ENCODE data around the gene MGAT4B. TPM values are rescaled to one million over a fixed set of nuclear protein-coding genes. Genes with fewer than 3 reads are reported as not detected.
"Not testable (repeated sequence)": the region's sequence is repeated elsewhere in the genome, so short reads cannot be mapped to it uniquely, and the experiment has no call there.

Gene MGAT4B
- total RNA-seq, 4 donors from 2014 or later = 495 to 1,114 (median 787) TPM

DNA sequence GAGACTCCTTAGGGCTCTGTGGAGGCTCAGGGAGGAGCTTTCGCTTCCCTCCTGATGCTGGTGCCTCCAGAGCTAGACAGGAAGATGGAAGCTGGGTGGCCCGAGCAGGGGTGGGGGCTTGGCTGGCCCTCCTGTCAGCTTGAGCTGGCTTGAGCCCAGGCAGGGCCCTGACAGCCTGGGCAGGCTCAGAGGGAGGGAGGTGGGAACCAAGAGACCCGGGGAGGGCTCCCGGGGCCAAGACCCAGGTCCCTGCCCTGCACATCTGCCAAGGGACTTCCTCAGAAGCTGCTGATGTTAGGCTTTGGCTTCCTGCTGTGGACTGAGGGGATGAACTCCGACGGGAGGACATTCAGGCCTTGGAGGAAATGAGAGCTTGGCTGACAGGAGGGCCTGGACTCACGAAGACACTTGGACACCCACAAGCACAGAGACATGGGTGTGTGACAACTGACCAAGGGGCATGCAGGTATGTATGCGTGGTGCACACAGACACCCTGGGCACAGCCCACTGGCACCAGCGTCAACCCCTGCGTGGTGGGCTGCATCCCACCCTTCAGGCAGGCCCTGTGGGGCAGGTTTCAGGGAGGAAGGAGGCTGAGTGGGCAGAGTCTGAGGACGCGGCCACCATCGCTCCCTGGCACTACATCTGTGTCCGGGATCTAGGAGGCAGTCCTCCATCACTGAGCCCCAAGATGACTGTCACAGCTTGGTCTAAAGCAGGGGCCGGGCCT lies 14.6 kb downstream of the MGAT4B start:
- in situ Hi-C loops (cut with MboI; ENCODE audit: low pct_ligation_motif_present in 1 of 4, low pct_unique_long_range_greater_than_20kb in 1 of 4, low sequenced_read_pairs in 3 of 4) = no loop called here
- Histone ChIP-seq H3K27me3 (no peaks in the 10 kb centered on the region), H3K4me3 (no peak overlapping the region), H3K27ac (peak overlapping the region; percentile 47 to 59 (median 56)), H3K4me1 (peaks cover 19 to 42% (median 28%) of the 10 kb centered on the region in 4 donors), H3K36me3 (no peaks in the 10 kb centered on the region), H3K9me3 (no peaks in the 10 kb centered on the region)
- 67% methylated on average over 12 of the region's 15 CpGs; no CpG with 5 or more reads in 1 of the 2 donors for WGBS, 2 donors (ENCODE audit: low coverage in 1 of 2)
- TF ChIP-seq, protein P1, sequence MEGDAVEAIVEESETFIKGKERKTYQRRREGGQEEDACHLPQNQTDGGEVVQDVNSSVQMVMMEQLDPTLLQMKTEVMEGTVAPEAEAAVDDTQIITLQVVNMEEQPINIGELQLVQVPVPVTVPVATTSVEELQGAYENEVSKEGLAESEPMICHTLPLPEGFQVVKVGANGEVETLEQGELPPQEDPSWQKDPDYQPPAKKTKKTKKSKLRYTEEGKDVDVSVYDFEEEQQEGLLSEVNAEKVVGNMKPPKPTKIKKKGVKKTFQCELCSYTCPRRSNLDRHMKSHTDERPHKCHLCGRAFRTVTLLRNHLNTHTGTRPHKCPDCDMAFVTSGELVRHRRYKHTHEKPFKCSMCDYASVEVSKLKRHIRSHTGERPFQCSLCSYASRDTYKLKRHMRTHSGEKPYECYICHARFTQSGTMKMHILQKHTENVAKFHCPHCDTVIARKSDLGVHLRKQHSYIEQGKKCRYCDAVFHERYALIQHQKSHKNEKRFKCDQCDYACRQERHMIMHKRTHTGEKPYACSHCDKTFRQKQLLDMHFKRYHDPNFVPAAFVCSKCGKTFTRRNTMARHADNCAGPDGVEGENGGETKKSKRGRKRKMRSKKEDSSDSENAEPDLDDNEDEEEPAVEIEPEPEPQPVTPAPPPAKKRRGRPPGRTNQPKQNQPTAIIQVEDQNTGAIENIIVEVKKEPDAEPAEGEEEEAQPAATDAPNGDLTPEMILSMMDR (IDR thresholded peaks at IDR 0.05) = no peak
- TF ChIP-seq POLR2AphosphoS5 (IDR thresholded peaks at IDR 0.05) (no peak), EP300 (IDR thresholded peaks at IDR 0.05; ENCODE audit: low read depth) (no peak), POLR2A (IDR thresholded peaks at IDR 0.05) (no peak)
- DNase-seq = no peak
- intact Hi-C loops (cut with DNase I; ENCODE audit: low total_unique reads) = no loop called here

DNA sequence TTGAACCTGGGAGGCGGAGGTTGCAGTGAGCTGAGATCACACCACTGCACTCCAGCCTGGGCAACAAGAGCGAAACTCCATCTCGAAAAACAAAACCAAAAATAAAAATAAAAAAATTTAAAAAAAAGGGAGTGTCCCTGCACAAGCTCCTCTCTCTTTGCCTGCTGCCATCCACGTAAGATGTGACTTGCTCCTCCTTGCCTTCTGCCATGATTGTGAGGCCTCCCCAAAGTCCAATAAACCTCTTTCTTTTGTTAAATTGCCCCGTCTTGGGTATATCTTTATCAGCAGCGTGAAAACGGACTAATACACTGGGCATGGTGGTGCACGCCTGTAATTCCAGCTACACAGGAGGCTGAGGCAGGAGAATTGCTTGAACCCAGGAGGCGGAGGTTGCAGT lies 17.4 kb downstream of the MGAT4B start:
- H3K4me3 ChIP-seq; in situ Hi-C loops (cut with MboI; ENCODE audit: low pct_ligation_motif_present in 1 of 4, low pct_unique_long_range_greater_than_20kb in 1 of 4, low sequenced_read_pairs in 3 of 4); H3K27me3 ChIP-seq; H3K27ac ChIP-seq; intact Hi-C loops (cut with DNase I; ENCODE audit: low total_unique reads); DNase-seq; H3K36me3 ChIP-seq; H3K9me3 ChIP-seq: not testable (repeated sequence)
- peaks cover 5 to 20% (median 9%) of the 10 kb centered on the region in 4 donors for H3K4me1 ChIP-seq
- 89 to 94% methylated on average over 4 to 9 of the region's 9 CpGs for WGBS, 2 donors (ENCODE audit: low coverage in 1 of 2)

DNA sequence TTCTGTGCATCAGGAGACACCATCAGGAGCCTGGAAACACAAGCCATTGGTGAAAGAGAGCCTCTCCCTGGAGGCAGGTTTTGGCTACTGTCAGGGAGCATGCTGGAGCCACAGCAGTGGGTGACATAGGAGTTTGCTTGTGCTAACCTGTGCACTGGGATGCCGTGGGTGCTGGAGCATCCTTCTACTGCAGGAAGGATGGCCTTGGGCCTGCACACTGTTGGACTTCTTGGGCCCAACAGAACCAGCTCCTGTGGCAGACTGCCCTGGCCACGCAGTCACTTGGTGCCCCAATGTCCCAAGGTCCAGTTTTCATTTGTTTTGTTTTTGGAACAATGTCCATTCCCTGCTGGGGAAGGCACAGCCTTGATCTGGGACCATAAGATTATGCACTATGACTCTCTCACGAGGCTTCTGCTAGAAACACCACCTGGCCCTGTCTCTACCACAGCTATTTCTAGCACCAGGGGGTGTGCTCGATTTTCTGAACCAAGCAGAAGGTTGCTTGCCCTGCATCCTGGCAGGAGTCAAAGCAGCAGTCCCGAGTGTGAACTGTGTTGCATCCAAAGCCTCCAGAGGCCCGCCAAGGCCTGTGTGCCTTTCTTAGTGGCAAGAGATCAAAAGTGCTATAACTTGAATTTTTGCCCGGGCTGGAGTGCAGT lies 18.3 kb downstream of the MGAT4B start:
- Histone ChIP-seq H3K4me3 (no peak overlapping the region), H3K4me1 (peaks cover 0 to 10% (median 2%) of the 10 kb centered on the region in 4 donors), H3K36me3 (no peaks in the 10 kb centered on the region), H3K27me3 (no peaks in the 10 kb centered on the region), H3K9me3 (no peaks in the 10 kb centered on the region), H3K27ac (no peak overlapping the region)
- no peak for DNase-seq
- in situ Hi-C loops (cut with MboI; ENCODE audit: low pct_ligation_motif_present in 1 of 4, low pct_unique_long_range_greater_than_20kb in 1 of 4, low sequenced_read_pairs in 3 of 4) = no loop called here
- intact Hi-C loops (cut with DNase I; ENCODE audit: low total_unique reads) = no loop called here
- WGBS, 2 donors (ENCODE audit: low coverage in 1 of 2) = 84% methylated on average over 7 of the region's 7 CpGs; no CpG with 5 or more reads in 1 of the 2 donors
- no peak for TF ChIP-seq POLR2AphosphoS5 (IDR thresholded peaks at IDR 0.05)
- TF ChIP-seq POLR2A (IDR thresholded peaks at IDR 0.05) = no peak
- no peak for TF ChIP-seq EP300 (IDR thresholded peaks at IDR 0.05; ENCODE audit: low read depth)

DNA sequence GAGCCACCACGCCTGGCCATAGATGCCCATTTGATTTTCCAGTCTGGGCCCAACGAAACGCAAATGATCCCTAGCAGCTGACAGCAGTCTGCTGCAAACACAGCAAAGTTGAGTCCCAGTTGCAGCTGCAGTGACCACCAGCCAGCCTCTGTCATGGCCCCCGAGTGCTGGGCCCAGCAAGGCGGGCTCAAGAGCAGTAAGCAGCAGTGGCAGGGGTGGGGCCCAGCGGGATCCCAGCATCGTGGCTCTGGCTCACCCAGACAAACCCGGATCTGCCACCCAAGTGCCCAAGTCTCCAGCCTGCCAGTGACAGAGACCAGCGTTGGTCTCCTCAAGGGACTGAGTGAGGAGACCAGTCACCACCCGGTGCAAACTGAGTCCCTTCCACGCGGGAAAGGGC lies 19.8 kb downstream of the MGAT4B start:
- DNase-seq = no peak
- no peaks in the 10 kb centered on the region for H3K4me1 ChIP-seq
- no peaks in the 10 kb centered on the region for H3K36me3 ChIP-seq
- H3K9me3 ChIP-seq = no peaks in the 10 kb centered on the region
- WGBS, 2 donors (ENCODE audit: low coverage in 1 of 2) = 70% methylated on average over 12 of the region's 12 CpGs; no CpG with 5 or more reads in 1 of the 2 donors
- H3K27ac ChIP-seq = no peak overlapping the region
- no peak overlapping the region for H3K4me3 ChIP-seq
- intact Hi-C loops (cut with DNase I; ENCODE audit: low total_unique reads) (no loop called here), in situ Hi-C loops (cut with MboI; ENCODE audit: low pct_ligation_motif_present in 1 of 4, low pct_unique_long_range_greater_than_20kb in 1 of 4, low sequenced_read_pairs in 3 of 4) (no loop called here)
- H3K27me3 ChIP-seq = no peaks in the 10 kb centered on the region
- TF ChIP-seq, protein P1 (IDR thresholded peaks at IDR 0.05) = no peak
- TF ChIP-seq EP300 (IDR thresholded peaks at IDR 0.05; ENCODE audit: low read depth) = no peak
- TF ChIP-seq POLR2AphosphoS5 (IDR thresholded peaks at IDR 0.05) = no peak
- TF ChIP-seq POLR2A (IDR thresholded peaks at IDR 0.05) = no peak

DNA sequence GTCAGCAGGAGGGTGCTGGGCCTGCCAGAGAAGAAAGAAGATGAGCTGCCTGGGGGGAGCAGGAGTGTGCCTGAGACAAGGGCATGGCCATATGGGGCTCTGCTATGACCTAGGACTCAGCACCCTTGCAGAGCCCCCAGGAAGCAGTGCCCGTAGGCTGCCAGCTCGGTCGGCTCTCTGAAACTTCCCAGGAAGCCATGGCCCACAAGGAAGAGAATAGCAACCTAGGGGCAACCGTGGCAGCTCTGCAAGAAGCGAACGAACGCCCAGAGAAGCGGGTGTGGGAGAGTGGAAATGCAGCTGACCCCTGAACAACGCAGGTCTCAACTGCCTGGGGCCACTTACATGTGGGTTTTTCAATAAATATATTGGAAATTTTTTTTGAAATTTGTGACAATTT lies 23.5 kb downstream of the MGAT4B start:
- Histone ChIP-seq H3K9me3 (no peaks in the 10 kb centered on the region), H3K27me3 (no peaks in the 10 kb centered on the region), H3K27ac (no peak overlapping the region), H3K36me3 (no peaks in the 10 kb centered on the region), H3K4me1 (no peaks in the 10 kb centered on the region), H3K4me3 (no peak overlapping the region)
- TF ChIP-seq POLR2A (IDR thresholded peaks at IDR 0.05) (no peak), POLR2AphosphoS5 (IDR thresholded peaks at IDR 0.05) (no peak), EP300 (IDR thresholded peaks at IDR 0.05; ENCODE audit: low read depth) (no peak)
- TF ChIP-seq, protein P1 (IDR thresholded peaks at IDR 0.05) = no peak
- intact Hi-C loops (cut with DNase I; ENCODE audit: low total_unique reads) (no loop called here), in situ Hi-C loops (cut with MboI; ENCODE audit: low pct_ligation_motif_present in 1 of 4, low pct_unique_long_range_greater_than_20kb in 1 of 4, low sequenced_read_pairs in 3 of 4) (no loop called here)
- WGBS, 2 donors (ENCODE audit: low coverage in 1 of 2) = 87% methylated on average over 9 of the region's 9 CpGs; no CpG with 5 or more reads in 1 of the 2 donors
- DNase-seq = no peak

All from transverse colon (tissue), 4 donors.